AG04449 (cell line): ENCODE measurements around the gene S1PR1.

Experiments used
- CTCF ChIA-PET: fragments of 350-600 bp; formaldehyde crosslinking; extraction: SDS; loops from one replicate; lab custom pipeline; 2021; ENCODE audit warnings: antibody characterized with exemption; lab: Yijun Ruan, JAX
- POLR2A ChIA-PET: fragments of 400-600, 350-600 bp; formaldehyde crosslinking; extraction: SDS; loops from one replicate; lab custom pipeline; 2020; ENCODE audit warnings: antibody characterized with exemption, inconsistent platforms; lab: Yijun Ruan, JAX
- DNase-seq: peaks from one replicate; pipeline ENCODE4 v3.0.0-alpha.2; 2010; ENCODE audit warnings: low read depth, low spot score
- H3K4me3 ChIP-seq: 2 replicates; pipeline ENCODE4 v1.5.1; 2011; ENCODE audit warnings: low read depth, mild to moderate bottlenecking, control low read depth, low read length
- TF ChIP-seq, protein P1 (sequence below): IDR thresholded peaks from one replicate; pipeline ENCODE4 v1.5.1; 2011; ENCODE audit warnings: mild to moderate bottlenecking, moderate library complexity, low read length, control low read depth, inconsistent platforms; ENCODE audit not compliant: insufficient read depth; ENCODE audit errors: missing control alignments

Gene S1PR1

DNA sequence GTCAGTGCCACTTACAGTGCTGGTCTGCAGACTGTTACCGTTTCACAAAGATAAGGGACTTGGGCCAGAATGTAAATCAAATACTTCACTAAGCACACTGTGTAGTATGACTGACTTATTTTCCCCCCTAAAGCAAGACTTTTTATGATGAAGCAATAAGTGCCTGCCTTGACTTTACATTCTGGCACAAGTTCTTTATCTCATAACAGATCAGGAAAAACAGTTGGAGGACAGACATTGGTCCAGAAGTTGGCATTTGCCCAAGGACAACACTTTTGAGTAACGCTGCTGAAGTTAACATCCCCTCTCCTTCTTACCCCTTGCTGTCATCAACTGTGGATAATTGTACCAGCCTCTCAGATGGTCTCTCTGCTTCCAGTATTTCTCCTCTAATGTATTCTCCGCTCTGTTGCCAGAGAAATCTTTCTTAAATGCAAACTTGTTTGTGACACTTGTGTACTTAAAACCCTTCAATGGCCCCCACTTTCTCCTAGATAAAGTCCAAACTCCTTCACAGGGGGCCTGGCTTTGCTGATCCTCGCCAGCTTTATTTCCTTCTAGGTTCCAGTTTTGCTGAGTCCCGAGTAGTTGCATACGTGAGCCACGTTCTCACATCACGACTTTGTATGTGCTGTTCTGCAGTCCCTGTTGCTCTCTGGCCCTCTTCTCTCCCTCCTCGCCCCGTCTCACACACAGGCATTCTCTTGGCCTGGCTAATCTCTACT, 45.7 kb downstream of the S1PR1 start:
- ChIA-PET CTCF (interaction anchor here (1.1 to 5.9 kb wide), 4 partner anchors 7 to 44 kb away, joined by 3 to 62 read pairs (median 4); no protein-coding TSS in a partner anchor), POLR2A (no interaction called here)
- H3K4me3 ChIP-seq, result no peak overlapping the region
- TF ChIP-seq, protein P1, sequence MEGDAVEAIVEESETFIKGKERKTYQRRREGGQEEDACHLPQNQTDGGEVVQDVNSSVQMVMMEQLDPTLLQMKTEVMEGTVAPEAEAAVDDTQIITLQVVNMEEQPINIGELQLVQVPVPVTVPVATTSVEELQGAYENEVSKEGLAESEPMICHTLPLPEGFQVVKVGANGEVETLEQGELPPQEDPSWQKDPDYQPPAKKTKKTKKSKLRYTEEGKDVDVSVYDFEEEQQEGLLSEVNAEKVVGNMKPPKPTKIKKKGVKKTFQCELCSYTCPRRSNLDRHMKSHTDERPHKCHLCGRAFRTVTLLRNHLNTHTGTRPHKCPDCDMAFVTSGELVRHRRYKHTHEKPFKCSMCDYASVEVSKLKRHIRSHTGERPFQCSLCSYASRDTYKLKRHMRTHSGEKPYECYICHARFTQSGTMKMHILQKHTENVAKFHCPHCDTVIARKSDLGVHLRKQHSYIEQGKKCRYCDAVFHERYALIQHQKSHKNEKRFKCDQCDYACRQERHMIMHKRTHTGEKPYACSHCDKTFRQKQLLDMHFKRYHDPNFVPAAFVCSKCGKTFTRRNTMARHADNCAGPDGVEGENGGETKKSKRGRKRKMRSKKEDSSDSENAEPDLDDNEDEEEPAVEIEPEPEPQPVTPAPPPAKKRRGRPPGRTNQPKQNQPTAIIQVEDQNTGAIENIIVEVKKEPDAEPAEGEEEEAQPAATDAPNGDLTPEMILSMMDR, result no peak
- no peak for DNase-seq

DNA sequence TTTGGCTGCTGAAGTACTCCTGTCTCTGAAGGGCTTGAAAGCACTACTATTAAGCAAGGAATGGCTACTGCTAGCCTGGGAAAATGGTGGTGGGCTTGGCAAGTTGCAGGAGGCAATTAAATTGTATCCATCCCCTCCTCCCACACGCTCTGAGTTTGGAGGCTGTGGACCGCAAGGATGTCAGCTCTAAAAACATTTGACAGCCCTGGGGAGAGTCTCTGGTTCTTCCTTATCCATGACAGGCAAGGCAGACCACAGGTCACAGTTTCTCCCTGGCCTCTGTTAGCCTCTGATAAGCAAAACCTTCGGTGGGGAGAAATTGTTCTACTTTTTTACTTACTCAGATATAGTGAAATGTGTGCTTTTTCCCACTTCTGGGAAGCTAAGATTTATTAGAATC, 46.6 kb downstream of the S1PR1 start:
- no peak for DNase-seq
- CTCF ChIA-PET, result interaction anchor here (2.4 to 5.8 kb wide), 2 partner anchors 8 to 44 kb away, joined by 5 to 51 read pairs; no protein-coding TSS in a partner anchor
- POLR2A ChIA-PET, result no interaction called here
- TF ChIP-seq, protein P1, result no peak
- H3K4me3 ChIP-seq, result no peak overlapping the region

DNA sequence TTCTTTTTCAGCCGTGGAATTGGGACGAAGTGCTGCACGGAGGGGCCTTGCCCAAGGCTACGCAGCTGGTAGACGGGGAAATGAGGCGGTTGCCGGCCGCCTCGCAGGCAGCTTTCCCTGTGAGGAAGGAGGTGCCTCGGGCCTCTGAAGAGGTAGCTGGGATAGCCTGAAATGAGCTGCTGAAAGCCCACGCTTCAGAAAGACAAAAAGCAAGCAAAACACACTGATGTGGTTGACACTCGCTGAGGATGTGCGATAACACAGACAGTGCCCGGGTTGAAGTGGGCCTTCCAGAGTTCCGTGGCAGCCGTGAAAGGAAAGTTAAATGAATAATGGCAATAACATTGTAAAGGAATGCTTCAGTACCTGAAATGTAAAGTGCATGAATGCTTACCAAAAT, 47.2 kb downstream of the S1PR1 start:
- no peak for DNase-seq
- ChIA-PET POLR2A (no interaction called here), CTCF (interaction anchor here (1.6 to 5.8 kb wide), 3 partner anchors 9 to 44 kb away, joined by 3 to 51 read pairs (median 5); no protein-coding TSS in a partner anchor)
- TF ChIP-seq, protein P1, result no peak
- no peak overlapping the region for H3K4me3 ChIP-seq

DNA sequence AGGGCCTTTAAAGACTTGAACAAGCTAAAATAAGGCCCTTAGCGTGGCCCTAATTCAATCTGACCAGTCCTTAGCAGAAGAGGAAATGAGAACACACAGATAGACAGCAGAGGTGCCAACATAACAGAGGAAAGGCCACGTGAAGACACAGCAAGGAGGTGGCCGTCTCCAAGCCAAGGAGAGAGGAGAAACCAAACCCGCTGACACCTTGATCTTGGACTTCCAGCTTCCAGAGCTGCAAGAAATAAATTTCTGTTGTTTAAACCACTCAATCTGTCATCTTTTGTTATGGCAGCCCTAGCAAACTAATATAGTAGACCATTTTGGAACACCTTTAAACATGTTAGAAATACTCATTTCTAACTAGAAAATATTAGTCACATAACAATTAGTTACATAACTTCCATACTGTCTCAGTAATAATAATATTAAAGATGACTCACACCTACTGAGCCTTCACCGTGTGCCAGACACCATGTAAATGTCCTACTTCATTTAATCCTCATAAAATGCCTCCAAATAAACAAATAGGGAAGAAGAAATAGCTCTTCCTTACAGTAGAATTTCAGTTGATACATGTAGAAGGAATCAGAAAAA, 47.9 kb downstream of the S1PR1 start:
- ChIA-PET POLR2A (no interaction called here), CTCF (interaction anchor here (1.2 to 5.8 kb wide), 6 partner anchors 9 to 364 kb away, joined by 3 to 51 read pairs (median 6); no protein-coding TSS in a partner anchor)
- DNase-seq, result no peak
- no peak overlapping the region for H3K4me3 ChIP-seq
- TF ChIP-seq, protein P1, result no peak

DNA sequence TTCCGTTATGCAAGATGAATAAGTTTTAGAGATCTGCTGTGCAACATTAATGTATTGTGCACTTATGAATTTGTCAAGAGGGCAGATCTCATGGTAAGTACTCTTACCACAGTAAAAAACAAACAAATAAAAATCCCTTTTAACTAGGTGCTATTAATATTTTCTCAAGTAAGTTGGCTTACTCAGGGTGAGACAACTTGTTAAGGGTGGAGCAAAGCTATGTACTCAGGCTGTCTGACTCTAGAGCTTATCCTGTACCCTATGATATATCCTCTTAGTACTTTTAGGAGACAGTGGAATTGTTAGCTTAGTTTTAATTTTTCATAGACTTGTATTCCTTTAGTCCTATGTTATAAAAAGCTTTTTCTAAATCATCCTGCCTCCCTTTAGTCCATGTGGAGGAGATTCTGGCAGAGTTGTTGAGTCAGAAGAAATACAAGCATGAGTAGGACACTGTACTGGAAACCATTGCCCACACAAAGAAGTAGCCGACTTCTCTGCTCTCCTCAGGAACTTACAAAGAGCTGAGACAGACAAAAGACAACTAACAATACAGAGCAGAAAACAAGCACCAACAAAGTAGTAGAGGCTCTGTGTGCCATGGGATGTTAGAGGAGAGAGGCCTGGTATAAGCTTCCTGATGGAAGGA, 49.2 kb downstream of the S1PR1 start:
- POLR2A ChIA-PET, result no interaction called here
- TF ChIP-seq, protein P1, result no peak
- no peak overlapping the region for H3K4me3 ChIP-seq
- CTCF ChIA-PET, result interaction anchor here (1.3 to 9.3 kb wide), 12 partner anchors 6 to 402 kb away, joined by 3 to 153 read pairs (median 14); no protein-coding TSS in a partner anchor
- DNase-seq, result no peak
